Body of pancreas (tissue), 4 donors: ENCODE data around the gene SIRT7. TPM values are rescaled to one million over a fixed set of nuclear protein-coding genes. Genes with fewer than 3 reads are reported as not detected.

Source experiments
- ATAC-seq: fragments of 150-250 bp; one replicate; pipeline ENCODE4 v1.9.1; 2016
- DNase-seq, 4 donors: peaks; one replicate each; pipeline ENCODE4 v3.0.0-alpha.2; 2019
- H3K27ac ChIP-seq, 4 donors: fragments of 200-600 bp; sonication (generic); 1 replicate in 3 of 4; 2 replicates in 1 of 4; pipeline versions ENCODE4 v1.5.1 to v1.6.1; 2016 to 2019; ENCODE audit warnings: mild to moderate bottlenecking in 1 of 4, mixed read lengths in 1 of 4, moderate library complexity in 1 of 4
- H3K27me3 ChIP-seq, 2 donors: fragments of 200-600 bp; sonication (generic); one replicate each; pipeline ENCODE4 v1.6.0; 2016; ENCODE audit warnings: mild to moderate bottlenecking in 1 of 2
- H3K36me3 ChIP-seq, 2 donors: fragments of 200-600 bp; sonication (generic); replicated peaks in 1 of 2; 2 replicates each; pipeline ENCODE4 v1.5.1; 2016; ENCODE audit warnings: low read depth in 2 of 2; ENCODE audit not compliant: insufficient read depth in 1 of 2
- H3K4me1 ChIP-seq: fragments of 200-600 bp; sonication (generic); one replicate; pipeline ENCODE4 v1.6.0; 2016
- H3K4me3 ChIP-seq, 2 donors: fragments of 200-600 bp; sonication (generic); 1 replicate in 1 of 2; 2 replicates in 1 of 2; pipeline ENCODE4 v1.5.1; 2016 to 2019
- H3K9me3 ChIP-seq, 3 donors: fragments of 200-600 bp; sonication (generic); 1 replicate in 2 of 3; 2 replicates in 1 of 3; pipeline ENCODE4 v1.5.1; 2016
- CTCF ChIP-seq, 7 experiments: fragments of 450-650 bp in 4 of 7; fragments of 200-600 bp in 3 of 7; sonication (generic) in 3 of 7; IDR thresholded peaks; one replicate each; pipeline ENCODE4 v1.5.1; 2016 to 2019; ENCODE audit warnings: antibody characterized with exemption in 7 of 7
- POLR2A ChIP-seq, 3 donors: fragments of 450-650 bp; IDR thresholded peaks; one replicate each; pipeline ENCODE4 v1.6.1; 2016; ENCODE audit warnings: antibody characterized with exemption in 3 of 3, mild to moderate bottlenecking in 2 of 3
- WGBS, 2 donors: methylation state at CpG; one replicate each; pipeline ENCODE4 v1.1.5; 2017; 5-methylcytosine and 5-hydroxymethylcytosine counted together
- intact Hi-C: fragments of 100-400 bp; cut with DNase I; formaldehyde crosslinking; loops from one replicate; pipeline ENCODE4 v1.15.1; 2023
- total RNA-seq, 2 donors: library from RNA; depleted of rRNA; stranded (reverse); fragments of >200 nt; gene quantifications; one replicate each; pipeline ENCODE4 v1.1.0, GENCODE V29; 2016

The SIRT7 gene
- total RNA-seq, 2 donors from 2014 or later = 23.9 to 48.5 TPM

GRCh38 chr17:81890447-81891302 lies 27.3 kb downstream of the SIRT7 start:
- Histone ChIP-seq H3K27ac (peak overlapping the region; percentile 63 to 96 (median 90)), H3K4me3 (peak overlapping the region; percentile 31 to 85), H3K27me3 (no peaks in the 10 kb centered on the region), H3K36me3 (peaks cover 6 to 13% of the 10 kb centered on the region in 2 donors), H3K9me3 (no peaks in the 10 kb centered on the region), H3K4me1 (peaks cover 26% of the 10 kb centered on the region)
- TF ChIP-seq CTCF (IDR thresholded peaks at IDR 0.05) = no peak
- TF ChIP-seq POLR2A (IDR thresholded peaks at IDR 0.05) = no peak
- ATAC-seq = peak; percentile 1
- DNase-seq = no peak
- intact Hi-C loops = no loop called here
- 0 to 6% methylated on average over 1 to 69 of the region's 69 CpGs for WGBS, 2 donors

DNA sequence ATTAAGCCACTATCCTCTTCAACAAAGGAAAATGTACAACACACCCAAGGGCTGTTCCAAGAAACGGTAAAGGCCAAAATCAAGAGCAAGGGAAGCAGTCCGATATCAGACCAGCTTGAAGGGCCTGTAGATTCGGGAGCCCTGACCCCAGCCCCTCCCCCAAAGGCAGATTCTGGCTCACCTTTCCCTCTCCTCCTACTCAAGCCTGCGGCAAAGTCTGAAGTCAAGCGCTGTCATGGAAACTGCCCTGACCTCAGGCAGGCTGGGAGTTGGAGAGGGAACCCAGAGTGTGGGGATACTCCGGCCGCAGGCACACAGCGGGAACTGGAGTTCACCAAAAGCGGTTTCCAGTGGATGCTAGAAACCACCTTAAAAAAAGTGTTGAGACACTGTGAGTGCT lies 28.4 kb downstream of the SIRT7 start:
- WGBS, 2 donors = 93% methylated on average over 9 of the region's 9 CpGs
- intact Hi-C loops = no loop called here

DNA sequence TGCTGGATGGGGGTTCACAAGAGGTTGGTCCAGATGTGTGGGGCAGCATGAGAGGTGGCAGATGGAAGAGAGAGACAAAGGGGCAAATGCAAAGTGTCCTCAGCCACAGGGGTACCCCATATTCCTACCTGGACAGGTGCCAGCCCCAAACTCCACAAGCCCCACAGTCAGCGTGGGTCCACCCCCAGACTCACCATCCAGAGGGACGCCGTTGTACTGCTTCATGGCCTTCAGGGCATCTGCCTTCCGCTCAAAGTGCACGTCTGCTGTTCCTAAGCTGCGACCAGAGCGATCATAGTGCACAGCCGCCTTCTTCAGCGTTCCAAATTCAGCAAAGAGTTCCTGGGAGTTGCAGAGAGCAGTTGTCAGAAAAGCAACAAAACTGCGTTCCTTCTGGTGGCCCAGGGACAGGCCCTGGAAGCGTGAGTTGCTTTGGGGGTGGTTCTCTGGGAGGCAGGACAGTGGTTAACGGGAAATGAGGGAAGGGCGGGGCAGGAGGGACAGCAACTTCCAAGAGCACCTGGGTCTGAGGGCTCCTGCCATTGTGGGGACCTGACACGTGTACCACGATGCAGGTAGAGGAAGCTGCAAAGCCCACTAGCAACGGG lies 28.9 kb downstream of the SIRT7 start:
- intact Hi-C loops = no loop called here
- TF ChIP-seq CTCF (IDR thresholded peaks at IDR 0.05) (no peak), POLR2A (IDR thresholded peaks at IDR 0.05) (no peak)
- H3K4me3 ChIP-seq = no peak overlapping the region
- 91 to 93% methylated on average over 16 of the region's 16 CpGs for WGBS, 2 donors
- peaks cover 26% of the 10 kb centered on the region for H3K4me1 ChIP-seq
- H3K27me3 ChIP-seq = no peaks in the 10 kb centered on the region
- DNase-seq (no peak), ATAC-seq (no peak)
- H3K27ac ChIP-seq = no peak overlapping the region
- no peaks in the 10 kb centered on the region for H3K9me3 ChIP-seq
- peaks cover 6 to 13% of the 10 kb centered on the region in 2 donors for H3K36me3 ChIP-seq

More for the DNA sequence above, 28.4 kb downstream of the SIRT7 start:
- H3K4me1 ChIP-seq = peaks cover 26% of the 10 kb centered on the region
- H3K27ac ChIP-seq = no peak overlapping the region
- ATAC-seq (no peak), DNase-seq (no peak)
- no peak overlapping the region for H3K4me3 ChIP-seq
- H3K27me3 ChIP-seq = no peaks in the 10 kb centered on the region
- no peaks in the 10 kb centered on the region for H3K9me3 ChIP-seq
- no peak for TF ChIP-seq POLR2A (IDR thresholded peaks at IDR 0.05)
- TF ChIP-seq CTCF (IDR thresholded peaks at IDR 0.05) = no peak
- peaks cover 6 to 15% of the 10 kb centered on the region in 2 donors for H3K36me3 ChIP-seq

GRCh38 chr17:81888105-81888987 lies 29.6 kb downstream of the SIRT7 start:
- Histone ChIP-seq H3K4me1 (peaks cover 26% of the 10 kb centered on the region), H3K4me3 (no peak overlapping the region), H3K27me3 (no peaks in the 10 kb centered on the region), H3K36me3 (peaks cover 6 to 13% of the 10 kb centered on the region in 2 donors), H3K27ac (no peak overlapping the region), H3K9me3 (no peaks in the 10 kb centered on the region)
- DNase-seq (no peak), ATAC-seq (no peak)
- WGBS, 2 donors = 92 to 93% methylated on average over 42 to 44 of the region's 44 CpGs
- TF ChIP-seq POLR2A (IDR thresholded peaks at IDR 0.05) (no peak), CTCF (IDR thresholded peaks at IDR 0.05) (no peak)
- intact Hi-C loops = no loop called here
